Keratinocyte (primary cell): ENCODE results near the gene ASPSCR1.

ENCODE experiments used
- CTCF ChIP-seq, 3 experiments: IDR thresholded peaks in 1 of 3; conservative IDR thresholded peaks in 1 of 3; optimal IDR thresholded peaks in 1 of 3; 2 replicates in 2 of 3; 3 replicates in 1 of 3; pipeline versions ENCODE3 to v1.5.1; 2011; ENCODE audit warnings: low read length in 3 of 3, mild to moderate bottlenecking in 3 of 3, moderate library complexity in 2 of 3, control low read depth in 1 of 3, inconsistent platforms in 1 of 3; ENCODE audit not compliant: insufficient read depth in 2 of 3; ENCODE audit errors: extremely low read depth in 1 of 3
- EZH2 ChIP-seq: IDR thresholded peaks from one replicate; pipeline ENCODE4 v1.6.1; 2012; ENCODE audit warnings: inconsistent platforms, mild to moderate bottlenecking, low read length, moderate library complexity

GRCh38 chr17:81998691-81999438 lies 21.4 kb downstream of the ASPSCR1 start:
- TF ChIP-seq CTCF (optimal IDR thresholded peaks at IDR 0.05 in 1 of 3, IDR thresholded peaks at IDR 0.05 in 1 of 3, conservative IDR thresholded peaks at IDR 0.05 in 1 of 3; ENCODE audit: extremely low read depth in 1 of 3, insufficient read depth in 2 of 3, low read length in 3 of 3) (no peak), EZH2 (no peak)
